NCI-H1417 (cell line): ENCODE data around the gene DOCK1.

ENCODE experiments used
- DNase-seq, 3 experiments: peaks; one replicate each; lab custom pipeline; 2025; lab: John Stamatoyannopoulos, UW

DOCK1 gene

DNA sequence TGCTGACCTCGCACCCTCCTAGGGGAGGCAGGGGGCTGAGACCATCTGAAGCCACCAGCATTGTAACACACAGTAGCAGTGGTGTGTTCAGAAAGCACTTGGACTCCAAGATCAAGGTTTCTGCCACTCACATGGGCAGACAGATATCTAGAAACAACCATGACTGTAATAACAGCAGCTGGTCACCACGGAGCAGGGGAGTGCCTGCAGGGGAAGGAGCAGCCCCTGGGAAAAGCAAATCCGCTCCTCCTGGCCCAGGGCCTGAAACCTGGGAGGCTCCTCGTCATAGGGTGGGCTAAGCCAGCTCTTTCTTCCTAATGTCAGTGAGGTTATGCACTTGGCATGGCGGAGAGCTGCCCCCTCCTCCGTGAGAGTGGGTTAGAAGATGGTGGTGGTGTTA is 409.6 kb downstream of the DOCK1 start:
- DNase-seq: no peak

DNA sequence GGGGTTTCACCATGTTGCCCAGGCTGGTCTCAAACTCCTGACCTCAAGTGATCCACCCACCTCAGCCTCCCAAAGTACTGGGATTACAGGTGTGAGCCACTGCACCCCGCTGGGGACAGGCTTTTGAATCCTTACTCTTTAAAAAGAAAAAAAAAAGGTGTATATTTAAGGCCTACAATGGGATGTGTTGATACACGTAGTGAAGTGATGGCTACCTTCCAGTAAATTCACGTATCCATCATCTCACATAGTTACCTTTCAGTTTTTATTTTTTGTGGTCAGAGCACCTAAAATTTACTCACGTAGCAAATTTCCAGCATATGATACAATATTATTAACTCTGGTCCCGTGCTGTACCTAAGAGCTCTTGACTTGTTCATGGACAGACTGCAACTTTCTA is 410.7 kb downstream of the DOCK1 start:
- DNase-seq: no peak

DNA sequence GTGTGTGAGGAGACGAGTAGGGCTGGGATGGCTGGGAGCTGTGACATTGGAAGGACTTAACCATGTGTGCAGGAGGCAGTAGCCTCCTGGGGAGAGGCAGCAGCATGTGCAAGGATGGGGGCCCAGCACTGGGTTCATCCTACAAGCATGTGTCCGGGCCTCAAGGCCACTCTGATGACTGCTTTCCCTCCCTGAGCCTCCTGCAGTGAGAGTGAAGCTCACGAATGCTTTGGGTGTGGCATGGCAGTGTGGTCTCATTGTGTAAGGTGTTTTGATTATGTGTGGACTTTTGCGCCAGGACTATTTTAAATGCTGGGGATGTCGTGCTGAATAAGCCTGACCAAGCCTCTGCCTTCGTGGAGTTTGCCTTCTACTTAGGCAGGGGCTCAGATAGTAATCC is 413.2 kb downstream of the DOCK1 start:
- no peak for DNase-seq

DNA sequence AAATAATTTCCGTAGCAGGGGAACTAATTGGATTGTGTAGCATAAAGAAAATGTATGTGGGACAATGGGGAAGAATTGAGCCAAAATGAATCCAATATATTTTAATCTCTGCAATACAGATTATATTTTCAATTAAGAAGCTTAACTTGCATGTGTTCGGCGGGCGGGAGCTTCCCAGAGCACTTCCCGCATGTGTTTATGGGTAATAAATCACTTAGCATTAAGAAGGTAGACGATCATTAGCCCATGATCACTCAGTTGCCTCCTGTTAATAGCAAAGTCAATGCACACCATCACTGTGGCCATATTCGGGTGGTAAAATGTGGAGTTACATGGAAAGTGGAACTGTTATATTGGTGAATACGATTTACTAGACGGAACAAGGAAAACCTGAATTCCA is 414.0 kb downstream of the DOCK1 start:
- no peak for DNase-seq

DNA sequence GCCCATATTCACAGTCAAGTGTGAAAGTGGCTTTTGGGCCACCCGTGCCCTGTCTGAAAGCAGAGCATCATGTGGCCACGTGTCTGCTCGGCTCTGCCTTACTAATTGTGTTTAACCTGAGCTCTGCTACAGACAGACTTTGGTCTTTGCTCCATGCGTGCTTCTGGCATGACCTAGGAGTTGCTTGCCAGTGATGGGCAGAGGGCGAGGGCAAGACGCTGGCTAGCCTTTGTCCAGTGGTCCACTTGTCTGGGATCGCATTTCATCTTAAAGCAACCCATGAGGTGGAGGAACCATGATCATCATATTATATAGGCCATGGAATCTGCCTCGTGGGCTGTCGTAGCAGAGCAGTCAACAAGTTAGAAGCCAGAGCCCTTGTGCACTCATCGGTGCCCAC is 414.5 kb downstream of the DOCK1 start:
- DNase-seq: no peak

DNA sequence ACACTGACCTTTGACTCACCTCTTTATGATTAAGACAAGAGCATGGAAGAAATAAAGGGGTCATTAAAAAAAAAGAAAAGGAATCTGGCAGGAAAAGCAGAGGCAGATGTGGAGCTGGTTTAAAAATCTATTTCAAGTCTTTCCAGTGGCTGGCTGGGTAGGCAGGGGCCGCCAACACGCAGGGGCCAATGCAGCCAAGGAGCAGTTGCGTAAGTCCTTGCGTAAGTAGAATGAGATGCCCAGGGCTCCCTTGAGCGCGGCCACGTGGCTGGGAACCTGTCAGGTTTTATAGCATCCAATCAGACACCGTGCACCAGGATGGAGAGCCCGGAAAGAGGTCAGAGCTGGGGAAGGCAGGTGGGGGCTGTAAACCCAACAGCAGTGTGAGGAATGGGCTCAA is 414.9 kb downstream of the DOCK1 start:
- DNase-seq: no peak

DNA sequence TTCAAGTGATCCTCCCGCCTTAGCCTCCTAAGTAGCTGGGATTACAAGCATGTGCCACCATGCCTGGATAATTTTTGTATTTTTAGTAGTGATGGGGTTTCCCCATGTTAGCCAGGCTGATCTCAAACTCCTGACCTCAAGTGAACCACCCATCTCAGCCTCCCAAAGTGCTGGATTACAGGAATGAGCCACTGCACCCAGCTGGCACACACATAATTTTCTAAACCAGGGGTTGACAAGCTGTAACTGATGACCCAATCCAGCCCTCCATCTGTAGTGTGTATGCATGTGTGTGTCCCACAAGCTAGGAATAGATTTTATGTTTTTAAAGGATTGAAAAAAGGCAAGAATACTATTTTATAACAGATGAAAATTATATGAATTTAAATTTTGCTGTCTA is 417.1 kb downstream of the DOCK1 start:
- no peak for DNase-seq

DNA sequence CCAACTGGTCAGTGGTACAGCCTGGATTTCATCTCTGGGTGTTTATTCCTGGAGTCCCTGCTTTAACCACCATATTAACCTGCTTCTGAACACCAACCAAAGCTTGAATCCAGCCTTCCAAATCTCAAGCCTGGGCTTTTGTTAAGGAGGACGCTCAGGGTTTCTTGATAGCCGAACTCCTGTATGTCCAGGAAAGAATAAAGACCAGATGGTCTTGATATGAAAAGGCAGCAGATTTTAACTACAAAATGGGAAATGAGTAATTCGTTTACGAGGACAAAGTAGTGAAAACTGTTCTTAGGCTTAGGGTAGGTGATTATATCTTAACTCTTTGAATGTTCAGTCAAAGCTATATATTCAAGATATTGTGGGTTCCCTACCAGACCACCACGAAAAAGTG is 420.3 kb downstream of the DOCK1 start:
- DNase-seq: no peak

DNA sequence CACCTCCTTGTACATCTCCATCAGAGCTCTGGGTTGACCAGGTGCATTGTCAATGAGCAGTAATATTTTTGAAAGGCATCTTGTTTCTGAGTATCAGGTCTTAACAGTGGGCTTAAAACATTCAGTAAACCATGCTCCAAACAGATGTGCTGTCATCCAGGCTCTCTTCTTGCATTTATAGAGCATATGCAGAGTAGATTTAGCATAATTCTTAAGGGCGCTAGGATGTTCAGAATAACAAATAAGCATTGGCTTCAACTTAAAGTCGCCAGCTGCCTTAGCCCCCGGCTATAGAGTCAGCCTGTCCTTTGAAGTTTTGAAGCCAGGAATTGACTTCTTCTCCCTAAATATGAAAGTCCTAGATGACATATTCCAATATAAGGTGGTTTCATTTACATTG is 421.7 kb downstream of the DOCK1 start:
- DNase-seq: no peak

DNA sequence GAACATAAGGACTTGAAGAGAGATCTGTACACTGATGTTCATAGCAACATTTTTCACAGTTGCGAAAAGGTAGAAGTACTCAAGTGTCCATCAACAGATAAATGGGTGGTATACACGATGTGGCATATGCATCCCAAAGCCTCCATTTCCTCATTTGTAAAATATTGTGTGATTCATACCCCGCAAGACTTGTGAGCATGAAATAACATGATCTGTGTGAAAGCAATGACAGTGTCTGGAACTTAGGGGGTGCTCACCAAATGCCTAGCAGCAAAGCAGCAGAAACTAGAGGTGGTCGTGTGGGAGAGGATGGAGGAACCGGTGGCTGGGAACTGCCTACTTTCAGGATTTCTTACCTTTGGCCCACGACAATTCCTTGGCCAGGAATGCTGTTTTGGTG is 426.5 kb downstream of the DOCK1 start:
- no peak for DNase-seq

DNA sequence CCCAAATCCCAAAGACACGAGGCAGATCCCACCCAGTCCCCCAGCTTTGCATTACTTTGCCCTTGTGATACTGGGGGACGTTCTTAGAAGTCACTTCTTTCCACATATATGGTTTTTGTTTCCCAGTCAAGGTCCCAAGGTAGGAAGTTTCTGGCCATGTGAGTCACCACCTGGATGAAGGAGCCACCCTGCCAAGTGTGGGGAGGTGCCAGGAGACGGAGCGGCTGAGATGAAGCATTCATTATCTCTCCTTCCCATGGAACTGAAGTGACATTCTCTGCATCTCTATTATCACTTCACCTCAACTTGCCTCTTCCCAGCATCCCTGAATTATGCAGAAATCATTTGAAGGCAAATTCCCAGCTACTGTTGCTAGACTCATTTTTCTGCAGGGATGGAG is 427.4 kb downstream of the DOCK1 start:
- no peak for DNase-seq

DNA sequence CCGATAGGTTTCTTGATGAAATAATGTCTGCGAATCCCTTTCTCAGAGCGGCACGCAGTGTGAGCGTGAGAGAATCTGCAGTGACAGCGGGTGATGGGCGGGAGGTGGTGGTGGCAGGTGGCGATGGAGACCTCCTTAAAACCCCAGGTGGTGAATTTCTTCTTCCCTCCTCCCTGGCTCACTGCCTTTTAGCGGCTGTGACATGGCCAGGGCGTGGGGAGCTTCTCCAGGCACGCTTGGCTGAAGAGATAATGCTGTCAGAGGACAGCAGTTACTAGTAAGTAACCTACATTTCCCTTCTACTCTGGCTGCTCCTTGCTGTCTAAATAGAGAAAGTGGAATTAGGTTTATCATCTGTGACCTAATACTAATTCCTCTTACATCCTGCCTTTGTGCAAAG is 432.6 kb downstream of the DOCK1 start:
- DNase-seq: no peak

DNA sequence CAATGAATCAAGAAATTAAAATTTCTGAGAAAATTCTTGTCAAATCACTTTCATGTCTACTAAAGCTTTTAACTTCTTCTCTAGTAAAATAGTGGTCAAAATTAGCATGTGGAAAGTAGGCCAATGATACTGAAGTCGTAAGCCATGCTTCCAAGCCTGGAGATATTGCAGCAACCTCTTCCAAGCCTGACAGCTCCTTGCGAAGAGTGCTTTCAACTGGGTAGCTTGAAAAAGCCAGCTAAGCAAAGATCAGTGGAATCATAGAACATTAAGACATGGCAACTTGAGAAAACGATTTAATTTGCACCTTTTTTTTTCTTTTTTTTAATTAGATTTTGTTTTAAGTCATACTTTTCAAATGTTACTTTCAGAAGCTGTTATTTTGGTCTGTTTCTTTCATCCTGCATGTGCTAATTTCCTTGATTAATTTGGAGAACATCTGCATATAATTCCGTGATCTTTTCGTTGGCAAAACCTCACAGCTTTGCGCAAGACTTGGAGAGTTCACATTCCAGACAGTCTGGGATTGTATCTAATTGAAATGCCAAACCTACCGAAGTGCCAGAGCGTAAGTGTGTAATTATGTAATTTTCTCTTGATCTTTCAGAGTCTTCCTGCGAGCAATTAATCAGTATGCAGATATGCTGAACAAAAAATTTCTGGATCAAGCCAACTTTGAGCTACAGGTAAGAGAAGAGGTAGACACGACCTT is 433.3 kb downstream of the DOCK1 start:
- DNase-seq: no peak

DNA sequence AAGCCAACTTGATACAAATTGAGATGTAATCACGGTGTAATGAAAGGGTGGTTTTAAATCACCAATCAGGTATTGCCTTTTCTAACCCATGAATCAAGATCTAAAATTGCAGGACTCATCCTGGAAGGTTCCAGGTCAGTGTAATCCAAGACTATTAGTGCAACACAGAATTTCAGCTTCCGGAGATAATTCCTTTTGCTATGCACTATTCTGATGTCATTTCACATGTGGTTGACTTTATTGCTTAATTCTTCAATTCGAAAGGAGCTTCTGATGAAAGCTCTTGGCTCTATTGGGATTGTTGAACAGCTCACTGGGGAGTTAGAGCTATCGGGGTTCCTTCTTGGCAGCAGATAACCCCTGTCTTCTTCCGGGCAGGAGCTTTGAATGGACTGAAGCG is 438.6 kb downstream of the DOCK1 start:
- DNase-seq: no peak

DNA sequence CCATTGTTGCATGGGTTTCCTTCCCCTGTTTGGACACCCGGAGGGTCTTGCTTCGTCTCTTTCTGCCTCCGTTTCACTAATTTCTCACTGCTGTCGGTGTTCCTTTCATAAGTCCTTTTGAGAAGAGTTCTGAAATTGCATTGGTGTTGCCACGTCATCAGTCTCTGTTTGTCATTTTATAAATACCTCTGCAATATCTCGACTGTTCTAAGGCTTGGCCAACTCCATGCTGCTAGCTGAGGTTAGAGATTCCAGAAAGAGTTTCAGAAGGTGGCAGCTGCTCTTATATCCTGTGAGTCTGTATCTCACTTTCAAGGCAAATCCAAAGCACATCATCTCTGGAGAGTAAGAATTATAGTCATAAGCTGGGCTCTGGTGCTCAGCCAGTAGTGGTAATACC is 439.1 kb downstream of the DOCK1 start:
- DNase-seq: no peak

DNA sequence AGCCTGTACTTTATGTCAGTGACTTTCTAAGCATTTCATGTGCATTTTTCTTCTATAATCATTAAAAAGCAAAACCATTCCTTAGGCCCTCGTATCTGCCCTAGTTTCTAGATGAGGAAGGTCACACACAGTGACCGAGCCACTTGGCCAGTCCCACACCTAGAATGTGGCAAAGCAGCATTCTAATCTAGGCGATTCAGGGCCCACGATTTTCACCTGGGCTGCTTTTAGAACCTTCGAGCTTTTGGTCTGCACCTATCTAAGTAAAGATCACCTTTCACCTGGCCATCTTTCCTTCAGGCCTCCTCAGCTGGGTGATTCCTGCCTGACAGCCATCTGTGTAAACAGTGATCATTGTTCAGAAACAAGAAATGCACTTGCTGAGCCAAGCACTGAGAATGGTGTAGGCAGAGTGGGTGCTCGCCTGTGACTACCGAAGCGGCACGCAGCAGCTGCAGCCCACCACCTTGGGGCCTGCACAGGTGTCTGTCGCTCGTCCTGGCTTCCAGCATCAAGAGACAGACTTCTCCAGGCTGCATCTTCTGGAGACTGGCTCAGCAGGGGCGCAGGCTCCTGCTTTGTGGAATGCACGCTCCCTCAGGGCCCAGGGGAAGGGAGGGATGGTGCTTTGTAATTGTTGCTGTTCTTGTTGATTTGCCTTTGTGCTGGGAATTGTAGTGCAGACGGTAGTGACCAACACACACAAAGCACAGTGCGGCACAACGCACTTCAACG is 440.2 kb downstream of the DOCK1 start:
- no peak for DNase-seq

DNA sequence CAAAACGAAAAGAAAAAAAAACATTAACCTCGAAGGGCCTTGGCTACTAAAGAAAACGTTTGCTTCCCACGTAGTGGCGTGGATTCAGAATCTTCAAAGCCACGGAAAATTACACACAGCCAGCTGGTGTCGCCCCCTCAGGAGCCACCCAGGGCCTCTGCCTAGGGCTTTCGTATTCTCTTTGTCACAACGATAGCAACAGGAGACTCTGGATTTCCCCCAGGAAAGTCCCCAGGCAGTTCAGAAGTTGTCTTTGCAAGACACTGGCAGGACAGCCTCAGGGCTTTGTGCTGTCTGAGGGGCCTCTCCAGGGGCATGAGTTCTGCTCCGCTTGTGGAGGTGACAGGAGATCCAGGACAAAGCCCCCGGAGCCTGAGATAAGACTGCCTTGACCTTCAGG is 441.4 kb downstream of the DOCK1 start:
- DNase-seq: no peak

DNA sequence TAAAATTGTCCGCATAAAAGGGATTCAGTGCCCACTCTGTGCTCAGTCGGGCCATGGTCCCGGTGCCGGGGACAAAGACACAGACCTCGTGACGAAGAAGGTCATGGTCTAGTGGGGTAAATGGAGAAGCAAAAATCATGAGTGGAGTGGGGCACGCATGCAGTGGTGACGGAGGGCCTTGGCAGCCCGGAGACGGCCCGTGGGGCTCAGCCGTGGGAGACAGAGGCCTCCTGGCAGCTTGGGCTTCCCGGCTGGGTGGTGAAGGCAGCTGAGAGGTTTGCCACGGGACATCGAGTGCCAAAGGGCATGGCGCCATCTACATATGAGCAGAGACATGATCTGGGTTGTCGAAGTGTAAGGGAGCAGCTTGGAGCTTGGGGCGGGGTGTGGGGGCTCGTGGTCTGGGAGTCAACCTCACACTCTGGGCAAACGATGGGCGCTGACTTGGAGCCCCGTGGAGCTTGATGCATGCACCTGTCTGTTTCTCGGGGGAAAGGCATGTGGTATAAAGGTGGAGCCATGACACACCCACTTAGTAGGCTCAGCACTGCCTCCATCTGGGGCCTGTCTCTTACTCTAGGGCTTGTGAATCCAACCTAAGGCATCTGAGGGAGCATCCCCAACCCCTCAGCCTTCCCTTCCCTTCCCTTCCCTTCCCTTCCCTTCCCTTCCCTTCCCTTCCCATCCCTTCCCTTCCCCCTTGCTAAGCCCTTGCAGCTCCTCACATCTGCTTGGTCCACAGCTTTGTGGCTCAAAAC is 442.2 kb downstream of the DOCK1 start:
- DNase-seq: no peak

DNA sequence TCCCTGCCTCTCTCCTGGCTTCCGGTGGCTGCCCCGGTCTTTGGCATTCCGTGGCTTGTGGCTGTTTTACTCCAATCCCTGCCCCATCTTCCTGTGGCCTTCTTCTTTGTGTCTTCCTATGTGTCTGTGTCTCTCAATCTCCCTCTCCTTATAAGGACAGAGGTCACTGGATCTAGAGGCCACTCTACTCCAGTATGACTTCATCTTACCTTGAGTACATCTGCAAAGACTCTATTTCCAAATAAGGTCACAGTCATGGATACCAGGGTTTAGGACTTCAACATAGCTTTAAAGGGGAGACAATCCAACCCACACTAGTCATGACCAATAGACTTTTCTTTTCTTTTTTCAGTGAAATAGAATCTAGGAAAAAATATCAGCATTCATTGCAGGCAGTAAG is 444.5 kb downstream of the DOCK1 start:
- no peak for DNase-seq

DNA sequence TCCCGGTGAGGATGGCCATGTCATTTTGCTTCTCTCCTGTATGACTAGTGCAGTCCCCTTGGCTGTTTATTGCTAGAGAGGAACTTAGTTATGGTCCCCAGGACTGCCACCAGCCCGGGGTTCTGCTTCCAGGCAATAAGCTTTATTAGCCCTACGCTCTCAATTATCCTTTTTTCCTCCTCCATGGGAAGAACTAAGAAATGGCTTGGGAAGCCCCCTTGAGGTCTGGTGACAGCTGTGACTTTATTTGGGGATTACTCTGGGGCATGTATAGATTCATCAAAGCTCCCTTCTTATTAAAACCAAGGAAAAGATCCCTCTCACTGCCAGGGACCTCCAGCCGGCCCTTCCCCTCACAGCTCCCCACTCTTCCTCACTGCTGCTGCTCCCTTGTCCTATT is 446.3 kb downstream of the DOCK1 start:
- no peak for DNase-seq

DNA sequence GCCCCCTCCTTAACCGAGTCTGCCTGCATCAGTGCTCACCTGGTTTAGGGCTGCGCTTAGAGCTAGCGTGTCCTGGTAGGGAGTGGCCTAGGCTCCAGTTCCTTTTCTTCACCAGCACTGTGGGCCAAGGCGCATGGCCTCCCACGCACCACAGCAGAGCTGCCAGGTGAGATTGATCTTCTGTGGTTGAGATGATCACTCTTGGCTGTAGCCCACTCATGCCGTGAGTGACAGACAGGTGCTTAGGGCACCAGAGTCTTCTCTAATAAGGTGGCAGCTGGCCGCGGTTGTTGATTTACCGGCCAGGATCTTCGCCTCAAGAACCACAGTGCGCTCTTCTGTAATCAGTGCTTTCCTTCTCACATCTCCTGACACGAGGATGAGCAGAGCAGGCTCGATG is 448.3 kb downstream of the DOCK1 start:
- DNase-seq: no peak

DNA sequence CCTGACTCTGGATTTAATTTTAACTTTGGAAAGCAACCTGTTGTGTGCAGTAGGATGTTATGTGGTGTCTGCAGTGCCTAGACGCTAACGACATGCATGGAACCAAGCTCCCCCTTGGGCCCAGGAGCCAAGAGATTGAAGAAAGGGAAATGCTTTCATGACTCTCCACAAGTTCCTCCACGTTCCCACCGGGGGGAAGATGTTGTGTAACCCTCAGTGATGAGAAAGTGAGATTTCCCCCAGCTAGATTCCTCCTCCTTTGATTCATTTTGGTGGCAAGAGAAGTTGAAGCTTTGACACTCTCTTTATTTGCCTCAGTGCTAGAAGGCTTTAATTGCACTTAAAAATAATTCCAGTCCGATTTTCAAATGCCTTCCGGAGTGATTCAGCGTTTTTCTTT is 449.0 kb downstream of the DOCK1 start:
- DNase-seq: no peak

DNA sequence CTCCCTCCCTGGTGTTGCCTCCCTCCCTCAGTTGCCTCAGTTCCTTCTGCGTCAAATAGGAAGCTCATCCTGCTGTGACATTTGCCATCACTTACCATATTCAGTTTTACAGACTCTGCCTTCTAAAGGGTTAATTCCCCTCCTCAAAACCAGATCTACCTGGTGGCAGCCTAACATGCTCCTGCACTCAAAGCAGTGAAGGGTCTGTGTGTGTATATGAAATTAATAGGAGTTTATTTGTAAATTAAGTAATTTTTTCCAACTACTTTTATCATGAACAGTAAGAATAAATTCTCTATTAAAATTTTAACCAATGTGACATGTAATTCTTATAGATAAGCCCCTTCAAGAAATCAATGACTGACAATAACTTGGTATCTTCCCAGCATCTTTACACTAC is 449.8 kb downstream of the DOCK1 start:
- no peak for DNase-seq
